HL-60 (cell line): ENCODE measurements around the gene BMP7.

Experiments
- SPI1 ChIP-seq: IDR thresholded peaks from 2 replicates; pipeline ENCODE4 v1.6.1; 2012; ENCODE audit warnings: low read depth, mild to moderate bottlenecking, borderline replicate concordance
- TF ChIP-seq, protein P1 (sequence below): IDR thresholded peaks from one replicate; pipeline ENCODE4 v1.5.1; 2011; ENCODE audit warnings: low read length, control low read depth, inconsistent platforms; ENCODE audit not compliant: insufficient read depth

DNA sequence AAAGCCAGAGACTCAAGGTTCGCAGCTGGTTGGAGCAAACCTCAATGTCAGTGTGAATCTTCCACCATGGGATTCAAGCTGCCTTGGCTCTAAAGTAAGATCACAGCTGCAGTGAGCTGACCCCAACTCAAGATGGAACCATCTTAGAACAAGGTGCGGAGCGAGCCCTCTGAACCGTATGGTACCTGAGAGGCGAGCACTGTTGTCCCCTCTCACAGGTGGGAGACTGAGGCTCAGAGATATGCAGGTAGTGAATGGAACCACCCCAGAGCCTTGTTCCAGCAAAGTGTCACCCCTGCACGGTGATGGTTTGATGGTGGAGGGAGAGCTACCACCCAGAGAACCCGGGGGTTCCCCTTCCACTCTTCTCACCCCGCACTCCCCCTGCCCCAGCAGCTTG, 52.5 kb downstream of the BMP7 start:
- no peak for TF ChIP-seq SPI1
- TF ChIP-seq, protein P1, sequence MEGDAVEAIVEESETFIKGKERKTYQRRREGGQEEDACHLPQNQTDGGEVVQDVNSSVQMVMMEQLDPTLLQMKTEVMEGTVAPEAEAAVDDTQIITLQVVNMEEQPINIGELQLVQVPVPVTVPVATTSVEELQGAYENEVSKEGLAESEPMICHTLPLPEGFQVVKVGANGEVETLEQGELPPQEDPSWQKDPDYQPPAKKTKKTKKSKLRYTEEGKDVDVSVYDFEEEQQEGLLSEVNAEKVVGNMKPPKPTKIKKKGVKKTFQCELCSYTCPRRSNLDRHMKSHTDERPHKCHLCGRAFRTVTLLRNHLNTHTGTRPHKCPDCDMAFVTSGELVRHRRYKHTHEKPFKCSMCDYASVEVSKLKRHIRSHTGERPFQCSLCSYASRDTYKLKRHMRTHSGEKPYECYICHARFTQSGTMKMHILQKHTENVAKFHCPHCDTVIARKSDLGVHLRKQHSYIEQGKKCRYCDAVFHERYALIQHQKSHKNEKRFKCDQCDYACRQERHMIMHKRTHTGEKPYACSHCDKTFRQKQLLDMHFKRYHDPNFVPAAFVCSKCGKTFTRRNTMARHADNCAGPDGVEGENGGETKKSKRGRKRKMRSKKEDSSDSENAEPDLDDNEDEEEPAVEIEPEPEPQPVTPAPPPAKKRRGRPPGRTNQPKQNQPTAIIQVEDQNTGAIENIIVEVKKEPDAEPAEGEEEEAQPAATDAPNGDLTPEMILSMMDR = no peak
